C4-2B (cell line): Measurements from ENCODE around the gene PCDHGA6.

Experiments
- CTCF ChIP-seq: fragments of 450-650 bp; conservative IDR thresholded peaks from 2 replicates; pipeline ENCODE4 v1.5.1; 2017; ENCODE audit warnings: mild to moderate bottlenecking
- ZFX ChIP-seq: fragments of 450-650 bp; IDR thresholded peaks from 2 replicates; pipeline ENCODE4 v1.6.1; 2017

- TF ChIP-seq CTCF (0 out of 2 replicates have a peak, but pooled peaks have one; percentile 8), ZFX (no peak)
Measured at GRCh38 chr5:141427783-141428426, 54.2 kb downstream of the PCDHGA6 start.
